ENCODE measurements around the gene PRPF19. TPM values are rescaled to one million over a fixed set of nuclear protein-coding genes. Genes with fewer than 3 reads are reported as not detected.

Gene PRPF19
- 44.6 and 47.1 TPM in 2 replicates for total RNA-seq

DNA sequence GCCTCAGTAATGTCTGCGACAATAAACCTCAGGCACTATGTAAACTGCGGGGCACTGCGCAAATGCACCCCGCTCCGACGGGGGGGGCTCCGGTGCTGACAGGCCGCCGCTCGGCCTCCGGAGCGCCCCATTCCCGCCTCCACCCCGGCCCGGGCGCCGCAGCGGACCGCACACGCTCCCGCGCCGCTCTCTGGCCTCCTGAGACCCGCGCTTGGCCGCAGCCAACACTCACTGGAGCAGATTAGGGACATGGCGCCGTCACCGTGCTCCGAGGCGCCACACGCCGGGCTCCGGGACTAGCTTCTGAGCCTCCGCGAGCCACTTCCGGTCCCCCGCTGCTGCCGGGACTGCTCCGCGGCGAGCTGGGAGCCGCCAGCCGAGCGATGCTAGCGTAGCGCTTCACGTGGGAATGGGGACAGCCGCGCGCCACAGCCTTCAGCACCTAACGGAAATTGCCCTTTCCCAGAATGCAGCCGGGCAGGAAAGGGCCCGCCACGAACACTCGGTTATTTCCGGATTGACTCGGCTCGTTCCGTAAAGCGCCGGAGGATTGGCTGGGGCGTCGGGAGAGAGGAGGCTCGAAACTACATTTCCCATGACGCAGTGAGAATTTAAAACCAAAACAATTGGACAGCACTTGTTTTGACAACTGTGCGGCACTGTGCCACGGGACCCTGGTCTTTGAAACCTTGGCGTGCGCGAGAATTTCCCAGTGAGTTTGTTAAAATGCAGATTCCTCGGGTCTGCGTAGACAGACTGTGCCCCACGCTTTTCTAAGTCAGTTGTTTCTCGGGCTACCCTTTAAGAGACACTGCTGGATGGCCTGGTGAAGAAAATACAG, at the start of gene PRPF19:
PRPF19 (minus strand) TSS at position 454 of the 841 bp plus-strand sequence; CDS start at position 251, 203 bp downstream.
- DNase-seq (ENCODE audit: low read depth in 2 of 2) = peak; percentile 97 to 98

- DNase-seq (ENCODE audit: low read depth in 2 of 2) = no peak
Observed at GRCh38 chr11:60955571-60955970, 49.2 kb upstream of the PRPF19 start.

GRCh38 chr11:60954421-60954820, 48.0 kb upstream of the PRPF19 start:
- DNase-seq (ENCODE audit: low read depth in 2 of 2) = no peak

- DNase-seq (ENCODE audit: low read depth in 2 of 2) = peak in 1 of 2 donors; percentile 88
Observed at GRCh38 chr11:60953781-60954180, 47.4 kb upstream of the PRPF19 start.

DNA sequence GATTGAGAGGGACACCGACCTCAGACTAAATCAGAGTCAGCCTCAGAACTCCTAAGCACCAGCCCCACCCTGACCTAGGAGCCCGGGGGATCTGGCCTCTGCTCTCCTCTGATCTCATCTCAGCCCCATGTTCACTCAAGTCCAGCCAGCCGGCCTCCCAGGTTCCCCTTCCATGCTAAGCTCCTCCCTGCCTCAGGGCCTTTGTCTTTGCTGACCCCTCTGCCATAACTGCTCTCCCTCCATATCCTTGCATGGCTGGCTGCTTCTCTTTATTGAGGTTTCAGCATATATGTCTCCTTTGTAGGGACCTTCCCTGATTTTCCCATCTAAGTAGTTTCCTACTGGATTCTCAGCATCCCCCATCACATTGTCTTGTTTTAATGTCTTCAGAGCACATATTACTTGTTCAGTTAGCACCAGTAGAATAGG, 46.4 kb upstream of the PRPF19 start:
- DNase-seq (ENCODE audit: low read depth in 2 of 2) = no peak

DNA sequence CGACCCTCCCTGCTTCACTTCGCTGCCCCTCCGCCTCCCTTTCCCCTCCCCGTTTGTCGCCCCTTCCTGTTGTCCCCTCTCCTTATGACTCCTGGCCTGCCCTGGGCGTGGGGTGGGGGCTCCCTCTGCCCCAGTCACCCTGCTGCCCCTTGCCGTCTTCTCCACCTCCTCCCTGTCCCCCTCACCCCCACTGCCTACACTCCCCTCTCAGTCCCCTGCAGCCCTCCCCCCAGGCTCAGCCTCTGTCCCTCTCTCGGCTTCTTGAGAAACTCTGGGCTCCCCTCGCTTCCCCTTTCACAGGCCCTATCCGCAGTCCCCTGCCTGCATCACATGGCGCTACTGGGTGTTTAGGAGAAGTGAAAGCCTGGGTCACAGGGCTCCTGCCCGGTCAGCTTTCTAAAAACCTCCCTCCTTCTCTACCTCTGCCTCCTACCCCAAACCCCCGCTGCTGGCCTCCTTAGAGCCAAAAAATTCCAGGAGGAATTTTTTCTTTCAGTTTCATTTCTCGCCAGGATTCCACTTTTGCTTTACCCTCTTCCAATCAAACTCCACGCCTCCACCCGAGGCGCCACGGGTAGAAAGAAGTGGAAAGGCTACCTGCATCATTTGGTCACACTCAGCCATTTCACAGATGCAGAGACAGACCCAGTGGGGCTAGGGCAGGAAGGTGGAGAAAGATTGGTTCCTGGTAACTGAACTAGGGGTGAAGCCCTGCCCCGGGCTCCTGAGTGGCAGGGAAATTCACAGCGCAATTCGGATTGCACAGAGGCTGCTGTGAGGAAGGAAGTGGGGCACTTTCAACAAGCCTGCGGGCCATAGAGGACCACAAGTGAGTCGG, 45.7 kb upstream of the PRPF19 start, which contains the start of gene SLC15A3:
SLC15A3 (minus strand) TSS at position 273 of the 838 bp plus-strand sequence. CDS start 625 bp downstream, outside the sequence.
- DNase-seq (ENCODE audit: low read depth in 2 of 2) = peak; percentile 40 to 50

GRCh38 chr11:60951606-60951903, 45.2 kb upstream of the PRPF19 start:
- DNase-seq (ENCODE audit: low read depth in 2 of 2) = no peak

GRCh38 chr11:60950933-60951605, 44.7 kb upstream of the PRPF19 start:
- peak; percentile 26 to 41 for DNase-seq (ENCODE audit: low read depth in 2 of 2)

GRCh38 chr11:60950024-60950423, 43.6 kb upstream of the PRPF19 start:
- no peak for DNase-seq (ENCODE audit: low read depth in 2 of 2)

DNA sequence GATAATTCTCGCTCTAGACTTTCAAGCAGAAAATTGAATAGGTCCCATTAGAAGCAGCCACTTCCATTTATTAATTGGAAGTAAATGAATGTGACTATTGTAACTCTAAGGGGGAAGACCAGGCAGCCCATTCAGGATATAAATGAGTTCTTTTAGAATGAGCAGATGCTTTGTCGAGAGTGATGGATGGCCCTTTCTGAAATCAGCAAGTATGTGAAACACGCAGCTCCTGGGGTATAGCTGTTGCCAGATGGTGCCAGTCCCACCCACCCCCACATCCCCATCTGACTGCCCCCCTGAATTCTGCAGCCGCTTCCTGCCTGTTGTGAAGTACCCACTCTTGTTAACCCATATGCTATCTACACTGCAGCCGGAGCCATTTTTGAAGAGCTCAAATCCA, 41.9 kb upstream of the PRPF19 start:
- DNase-seq (ENCODE audit: low read depth in 2 of 2) = no peak

- DNase-seq (ENCODE audit: low read depth in 2 of 2) = no peak
Observed at GRCh38 chr11:60947700-60948099, 41.3 kb upstream of the PRPF19 start.

GRCh38 chr11:60946601-60947264, 40.3 kb upstream of the PRPF19 start:
- no peak for DNase-seq (ENCODE audit: low read depth in 2 of 2)

DNA sequence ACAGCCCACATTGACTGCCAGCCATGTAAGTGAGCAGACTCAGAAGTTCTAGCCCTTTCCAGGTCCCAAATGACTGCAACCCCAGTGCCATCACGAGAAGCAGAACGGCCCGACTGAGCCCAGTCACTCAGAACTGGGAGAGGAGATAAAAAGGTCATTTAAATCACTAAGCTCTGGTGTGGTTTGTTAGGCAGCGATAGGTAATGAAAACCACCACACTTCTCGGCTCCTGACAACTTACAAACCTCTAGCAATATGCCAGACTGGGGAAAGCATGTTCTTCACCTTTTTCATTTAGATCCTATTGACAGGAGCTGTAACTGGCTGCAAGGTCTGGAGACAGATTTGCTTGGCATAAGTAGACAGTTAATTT, 38.9 kb upstream of the PRPF19 start:
- DNase-seq (ENCODE audit: low read depth in 2 of 2) = no peak

DNA sequence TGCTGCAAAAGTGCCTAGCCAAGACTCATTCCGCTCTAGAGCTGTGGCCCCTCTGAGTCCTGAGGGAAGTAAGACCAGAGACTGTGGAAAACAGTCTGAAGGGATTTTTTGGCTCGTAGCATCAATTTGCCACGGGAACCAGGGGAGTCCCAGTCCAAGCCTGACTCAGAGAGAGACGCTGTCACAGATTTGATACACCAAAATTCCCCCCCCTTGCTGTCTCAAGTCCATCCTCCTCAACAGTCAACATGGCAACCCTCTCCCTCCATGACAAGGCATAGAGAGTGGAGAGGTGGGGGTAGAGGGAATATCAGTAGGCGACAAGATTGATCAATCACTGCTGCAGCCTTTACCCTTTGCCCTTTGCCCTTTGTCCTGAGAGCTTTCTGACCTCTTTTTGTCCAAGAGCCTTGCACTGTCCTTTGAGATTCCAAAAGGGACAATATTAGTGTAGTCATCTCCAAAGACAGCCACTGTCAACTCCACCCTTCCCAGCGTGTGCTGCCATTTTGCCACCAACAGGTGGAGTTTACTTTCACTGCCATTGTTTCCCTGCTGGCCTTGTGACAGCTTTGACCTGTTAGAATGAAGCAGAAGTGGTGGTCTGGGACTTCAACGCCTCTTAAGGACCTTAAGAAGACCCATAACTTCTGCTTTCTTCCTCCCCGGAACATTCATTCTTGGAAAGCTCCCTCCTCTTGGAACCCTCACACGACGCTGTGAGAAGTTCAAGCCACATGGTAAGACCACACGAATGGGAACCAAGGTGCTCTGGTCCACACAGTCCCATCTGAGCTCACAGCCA, 38.3 kb upstream of the PRPF19 start:
- no peak for DNase-seq (ENCODE audit: low read depth in 2 of 2)

GRCh38 chr11:60942970-60943565, 36.7 kb upstream of the PRPF19 start:
- no peak for DNase-seq (ENCODE audit: low read depth in 2 of 2)

GRCh38 chr11:60942219-60942618, 35.8 kb upstream of the PRPF19 start:
- no peak for DNase-seq (ENCODE audit: low read depth in 2 of 2)

GRCh38 chr11:60941371-60942119, 35.2 kb upstream of the PRPF19 start:
- DNase-seq (ENCODE audit: low read depth in 2 of 2) = no peak

- no peak for DNase-seq (ENCODE audit: low read depth in 2 of 2)
Observed at GRCh38 chr11:60939855-60940254, 33.5 kb upstream of the PRPF19 start.

DNA sequence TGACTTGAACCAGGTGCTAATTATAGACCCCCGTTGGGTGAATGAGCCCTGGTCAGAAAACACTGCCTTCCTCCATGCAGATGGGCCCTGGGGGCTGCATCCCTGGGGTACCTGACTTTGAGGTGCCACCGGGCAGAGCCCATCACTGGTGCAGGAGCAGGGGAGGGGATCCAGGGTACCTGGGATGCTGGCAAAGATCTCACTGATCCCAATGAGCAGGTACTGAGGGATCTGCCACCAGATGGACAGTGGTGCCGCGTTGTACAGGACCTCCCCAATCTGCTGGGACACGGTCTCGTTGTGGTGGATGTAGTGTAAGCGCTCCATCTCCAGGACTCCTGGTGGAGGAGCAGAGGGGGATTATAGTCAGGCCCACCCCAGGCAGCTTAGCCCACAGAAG, 32.9 kb upstream of the PRPF19 start:
- no peak for DNase-seq (ENCODE audit: low read depth in 2 of 2)

Data from lung microvascular endothelial cell (primary cell).